Immature natural killer cell (primary cell): ENCODE data around the gene DHH. TPM values are rescaled to one million over a fixed set of nuclear protein-coding genes. Genes with fewer than 3 reads are reported as not detected.
"Not testable (repeated sequence)": the region's sequence is repeated elsewhere in the genome, so short reads cannot be mapped to it uniquely, and the experiment has no call there.

ENCODE experiments used
- DNase-seq, 3 donors: peaks; one replicate each; pipeline ENCODE4 v3.0.0; 2022; ENCODE audit warnings: mixed read lengths in 1 of 3
- H3K27ac Mint-ChIP-seq, 6 donors: one replicate each; pipeline ENCODE4 v1.8.0; 2020; ENCODE audit warnings: mixed read lengths in 6 of 6, mild to moderate bottlenecking in 5 of 6, inconsistent platforms in 4 of 6, moderate library complexity in 3 of 6
- H3K27me3 Mint-ChIP-seq, 3 donors: one replicate each; pipeline ENCODE4 v1.8.0; 2020 to 2021; ENCODE audit warnings: low read depth in 3 of 3, mild to moderate bottlenecking in 3 of 3, mixed read lengths in 3 of 3, moderate library complexity in 3 of 3, inconsistent platforms in 1 of 3
- H3K36me3 Mint-ChIP-seq, 3 donors: one replicate each; pipeline ENCODE4 v1.8.0; 2020; ENCODE audit warnings: mixed read lengths in 3 of 3, inconsistent platforms in 2 of 3, mild to moderate bottlenecking in 2 of 3
- H3K4me1 Mint-ChIP-seq, 2 donors: one replicate each; pipeline ENCODE4 v1.8.0; 2020; ENCODE audit warnings: inconsistent platforms in 2 of 2, mild to moderate bottlenecking in 2 of 2, mixed read lengths in 2 of 2, moderate library complexity in 1 of 2
- H3K4me3 Mint-ChIP-seq, 5 donors: one replicate each; pipeline ENCODE4 v1.8.0; 2020; ENCODE audit warnings: mild to moderate bottlenecking in 5 of 5, mixed read lengths in 5 of 5, inconsistent platforms in 3 of 5, moderate library complexity in 3 of 5
- H3K9me3 Mint-ChIP-seq, 6 donors: one replicate each; pipeline ENCODE4 v1.8.0; 2020; ENCODE audit warnings: mild to moderate bottlenecking in 6 of 6, mixed read lengths in 6 of 6, inconsistent platforms in 4 of 6, moderate library complexity in 3 of 6
- polyA plus RNA-seq, 3 donors: library from polyadenylated mRNA; unstranded; fragments of 300-500 nt; fragmentation: Illumina TruSeq; gene quantifications; one replicate each; pipeline ENCODE4 v1.2.3, GENCODE V29; 2021

Gene DHH
- polyA plus RNA-seq = not detected

- DNase-seq = peak in 1 of 3 donors; percentile 14
- Mint-ChIP-seq H3K4me1 (peaks cover 35 to 49% of the 10 kb centered on the region in 2 donors), H3K36me3 (peaks cover 0 to 25% (median 10%) of the 10 kb centered on the region in 3 donors), H3K27me3 (peaks cover 22 to 38% (median 30%) of the 10 kb centered on the region in 3 donors), H3K27ac (no peak within 1 kb of the TSS), H3K4me3 (peak within 1 kb of the TSS; percentile 8 to 64 (median 44)), H3K9me3 (no peaks in the 10 kb centered on the region)
These were observed at the start of gene DHH for GRCh38 chr12:49094160-49094974. Gene DHH (minus strand): TSS chr12:49094801. CDS start chr12:49094512, 289 bp downstream.

- Mint-ChIP-seq H3K9me3 (no peaks in the 10 kb centered on the region), H3K4me1 (no peaks in the 10 kb centered on the region), H3K36me3 (peaks cover 0 to 4% (median 0%) of the 10 kb centered on the region in 3 donors), H3K27ac (no peak overlapping the region), H3K27me3 (no peaks in the 10 kb centered on the region), H3K4me3 (no peak overlapping the region)
- no peak for DNase-seq
These were observed 49.8 kb upstream of the DHH start for GRCh38 chr12:49144384-49144783.

- no peaks in the 10 kb centered on the region for H3K4me1 Mint-ChIP-seq
- H3K27ac Mint-ChIP-seq = no peak overlapping the region
- H3K36me3 Mint-ChIP-seq = peaks cover 0 to 4% (median 0%) of the 10 kb centered on the region in 3 donors
- no peaks in the 10 kb centered on the region for H3K9me3 Mint-ChIP-seq
- no peak overlapping the region for H3K4me3 Mint-ChIP-seq
- H3K27me3 Mint-ChIP-seq = no peaks in the 10 kb centered on the region
- no peak for DNase-seq
These were observed 44.4 kb upstream of the DHH start for GRCh38 chr12:49138999-49139398.

GRCh38 chr12:49138587-49138986 is 44.0 kb upstream of the DHH start:
- Mint-ChIP-seq H3K36me3 (peaks cover 0 to 4% (median 0%) of the 10 kb centered on the region in 3 donors), H3K27ac (no peak overlapping the region), H3K4me3 (no peak overlapping the region), H3K4me1 (no peaks in the 10 kb centered on the region), H3K9me3 (no peaks in the 10 kb centered on the region), H3K27me3 (no peaks in the 10 kb centered on the region)
- DNase-seq = no peak

GRCh38 chr12:49137476-49137875 is 42.9 kb upstream of the DHH start:
- DNase-seq = no peak
- Mint-ChIP-seq H3K4me3 (no peak overlapping the region), H3K27me3 (no peaks in the 10 kb centered on the region), H3K4me1 (peaks cover 0 to 2% of the 10 kb centered on the region in 2 donors), H3K36me3 (peaks cover 0 to 4% (median 0%) of the 10 kb centered on the region in 3 donors), H3K9me3 (no peaks in the 10 kb centered on the region), H3K27ac (no peak overlapping the region)

- H3K36me3 Mint-ChIP-seq, H3K4me1 Mint-ChIP-seq, H3K27me3 Mint-ChIP-seq, H3K27ac Mint-ChIP-seq, H3K4me3 Mint-ChIP-seq, H3K9me3 Mint-ChIP-seq, DNase-seq: not testable (repeated sequence)
These were observed 42.4 kb upstream of the DHH start for GRCh38 chr12:49136997-49137396.

- Mint-ChIP-seq H3K4me3 (no peak overlapping the region), H3K4me1 (peaks cover 31 to 32% of the 10 kb centered on the region in 2 donors), H3K36me3 (peaks cover 8 to 14% (median 9%) of the 10 kb centered on the region in 3 donors), H3K9me3 (no peaks in the 10 kb centered on the region), H3K27ac (no peak overlapping the region), H3K27me3 (peaks cover 14 to 22% (median 18%) of the 10 kb centered on the region in 3 donors)
- no peak for DNase-seq
These were observed 39.0 kb upstream of the DHH start for GRCh38 chr12:49133590-49133989.

GRCh38 chr12:49133014-49133413 is 38.4 kb upstream of the DHH start:
- Mint-ChIP-seq H3K9me3 (no peaks in the 10 kb centered on the region), H3K36me3 (peaks cover 8 to 15% (median 9%) of the 10 kb centered on the region in 3 donors), H3K4me3 (peak overlapping the region in 1 of 5 donors; percentile 10), H3K27me3 (peaks cover 14 to 22% (median 20%) of the 10 kb centered on the region in 3 donors), H3K4me1 (peaks cover 31 to 34% of the 10 kb centered on the region in 2 donors), H3K27ac (no peak overlapping the region)
- no peak for DNase-seq

- H3K4me1 Mint-ChIP-seq = peaks cover 36 to 44% of the 10 kb centered on the region in 2 donors
- H3K36me3 Mint-ChIP-seq = peaks cover 13 to 24% (median 18%) of the 10 kb centered on the region in 3 donors
- DNase-seq = no peak
- H3K27ac Mint-ChIP-seq = peak overlapping the region; percentile 59 to 99 (median 94)
- H3K4me3 Mint-ChIP-seq = peak overlapping the region; percentile 81 to 91 (median 87)
- H3K9me3 Mint-ChIP-seq = no peaks in the 10 kb centered on the region
- H3K27me3 Mint-ChIP-seq = peaks cover 14 to 29% (median 22%) of the 10 kb centered on the region in 3 donors
These were observed 37.4 kb upstream of the DHH start for GRCh38 chr12:49131894-49132461.

GRCh38 chr12:49131051-49131893 is 36.7 kb upstream of the DHH start, which contains the start of gene TUBA1B:
Gene TUBA1B (minus strand): TSS chr12:49131395. CDS start chr12:49131300, 95 bp downstream.
- Mint-ChIP-seq H3K36me3 (peaks cover 15 to 26% (median 21%) of the 10 kb centered on the region in 3 donors), H3K4me3 (peak within 1 kb of the TSS; percentile 94 to 99 (median 97))

GRCh38 chr12:49130151-49131050 is 35.8 kb upstream of the DHH start:
- DNase-seq = peak; percentile 90 to 93 (median 93)
- Mint-ChIP-seq H3K27ac (peak overlapping the region; percentile 94 to 99 (median 98)), H3K9me3 (no peaks in the 10 kb centered on the region)

More at GRCh38 chr12:49131051-49131893, 36.7 kb upstream of the DHH start, which contains the start of gene TUBA1B:
- Mint-ChIP-seq H3K27ac (peak within 1 kb of the TSS; percentile 95 to 99 (median 98)), H3K9me3 (no peaks in the 10 kb centered on the region), H3K27me3 (peaks cover 14 to 29% (median 22%) of the 10 kb centered on the region in 3 donors), H3K4me1 (peaks cover 37 to 48% of the 10 kb centered on the region in 2 donors)
- peak; percentile 89 to 91 (median 91) for DNase-seq

GRCh38 chr12:49129332-49130150 is 34.9 kb upstream of the DHH start:
- no peaks in the 10 kb centered on the region for H3K9me3 Mint-ChIP-seq
- H3K27me3 Mint-ChIP-seq = peaks cover 14 to 29% (median 22%) of the 10 kb centered on the region in 3 donors
- peak overlapping the region; percentile 94 to 99 (median 98) for H3K27ac Mint-ChIP-seq
- H3K4me1 Mint-ChIP-seq = peaks cover 37 to 48% of the 10 kb centered on the region in 2 donors
- DNase-seq = no peak
- peaks cover 15 to 26% (median 21%) of the 10 kb centered on the region in 3 donors for H3K36me3 Mint-ChIP-seq
- H3K4me3 Mint-ChIP-seq = peak overlapping the region; percentile 94 to 99 (median 97)

More at GRCh38 chr12:49130151-49131050, 35.8 kb upstream of the DHH start:
- H3K4me1 Mint-ChIP-seq = peaks cover 37 to 48% of the 10 kb centered on the region in 2 donors
- H3K36me3 Mint-ChIP-seq = peaks cover 15 to 26% (median 21%) of the 10 kb centered on the region in 3 donors
- peak overlapping the region; percentile 94 to 99 (median 97) for H3K4me3 Mint-ChIP-seq
- H3K27me3 Mint-ChIP-seq = peaks cover 14 to 29% (median 22%) of the 10 kb centered on the region in 3 donors
